ENCODE measurements around the gene SORCS1.

DNA sequence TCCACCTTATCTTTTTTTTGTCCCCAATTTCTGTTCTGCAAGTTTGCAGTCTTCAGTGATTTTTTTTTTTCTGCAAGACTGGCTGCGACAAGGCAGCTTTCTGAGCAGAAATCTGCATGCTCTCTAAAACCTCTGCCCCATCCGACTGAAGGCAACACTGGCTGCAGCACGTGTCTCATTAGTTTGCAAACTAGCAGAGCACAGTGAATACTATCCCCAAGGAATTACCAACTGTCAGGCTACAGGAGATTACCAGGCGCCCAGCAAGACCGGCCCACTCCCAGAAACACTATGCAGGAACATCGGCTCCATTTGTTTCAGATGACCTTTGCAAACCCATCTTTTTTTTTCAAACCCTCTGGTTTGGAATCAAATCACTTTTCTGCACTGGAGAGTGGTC lies 538.8 kb downstream of the SORCS1 start:
- TF ChIP-seq, protein P1, sequence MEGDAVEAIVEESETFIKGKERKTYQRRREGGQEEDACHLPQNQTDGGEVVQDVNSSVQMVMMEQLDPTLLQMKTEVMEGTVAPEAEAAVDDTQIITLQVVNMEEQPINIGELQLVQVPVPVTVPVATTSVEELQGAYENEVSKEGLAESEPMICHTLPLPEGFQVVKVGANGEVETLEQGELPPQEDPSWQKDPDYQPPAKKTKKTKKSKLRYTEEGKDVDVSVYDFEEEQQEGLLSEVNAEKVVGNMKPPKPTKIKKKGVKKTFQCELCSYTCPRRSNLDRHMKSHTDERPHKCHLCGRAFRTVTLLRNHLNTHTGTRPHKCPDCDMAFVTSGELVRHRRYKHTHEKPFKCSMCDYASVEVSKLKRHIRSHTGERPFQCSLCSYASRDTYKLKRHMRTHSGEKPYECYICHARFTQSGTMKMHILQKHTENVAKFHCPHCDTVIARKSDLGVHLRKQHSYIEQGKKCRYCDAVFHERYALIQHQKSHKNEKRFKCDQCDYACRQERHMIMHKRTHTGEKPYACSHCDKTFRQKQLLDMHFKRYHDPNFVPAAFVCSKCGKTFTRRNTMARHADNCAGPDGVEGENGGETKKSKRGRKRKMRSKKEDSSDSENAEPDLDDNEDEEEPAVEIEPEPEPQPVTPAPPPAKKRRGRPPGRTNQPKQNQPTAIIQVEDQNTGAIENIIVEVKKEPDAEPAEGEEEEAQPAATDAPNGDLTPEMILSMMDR (IDR thresholded peaks at IDR 0.05; ENCODE audit: poor library complexity): no peak
- TF ChIP-seq EZH2 (IDR thresholded peaks at IDR 0.05; ENCODE audit: borderline replicate concordance): no peak
